GM18505 (cell line): ENCODE measurements around the gene TUSC1.
"Not testable (repeated sequence)": the region's sequence is repeated elsewhere in the genome, so short reads cannot be mapped to it uniquely, and the experiment has no call there.

Experiments
- ATAC-seq: cut with Tn5 transposase; IDR thresholded peaks from one replicate; pipeline ENCODE4 v1.9.1; 2021; ENCODE audit not compliant: unreplicated experiment
- POLR2A ChIP-seq: IDR thresholded peaks from 4 replicates; pipeline ENCODE4 v1.6.1; 2011; ENCODE audit warnings: borderline replicate concordance; ENCODE audit not compliant: insufficient read depth, insufficient read length; ENCODE audit errors: extremely low read depth

Gene TUSC1

GRCh38 chr9:25677301-25678146 lies 720 bp downstream of the TUSC1 start:
- peak; percentile 53 for ATAC-seq
- TF ChIP-seq POLR2A, result no peak

DNA sequence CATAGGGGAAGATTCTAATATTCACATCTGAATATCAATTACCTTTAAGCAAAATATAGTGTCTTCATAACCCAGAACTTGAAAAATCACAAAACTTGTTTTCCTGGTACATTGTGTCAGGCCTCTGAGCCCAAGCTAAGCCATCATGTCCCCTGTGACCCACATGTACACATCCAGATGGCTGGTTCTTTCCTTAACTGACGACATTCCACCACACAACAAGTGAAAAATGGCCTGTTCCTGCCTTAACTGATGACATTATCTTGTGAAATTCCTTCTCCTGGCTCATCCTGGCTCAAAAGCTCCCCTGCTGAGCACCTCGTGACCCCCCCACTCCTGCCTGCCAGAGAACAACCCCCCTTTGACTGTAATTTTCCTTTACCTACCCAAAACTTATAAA lies 2.4 kb downstream of the TUSC1 start:
- ATAC-seq, result not testable (repeated sequence)

GRCh38 chr9:25658571-25658970 lies 19.7 kb downstream of the TUSC1 start:
- no peak for ATAC-seq
- TF ChIP-seq POLR2A, result no peak

DNA sequence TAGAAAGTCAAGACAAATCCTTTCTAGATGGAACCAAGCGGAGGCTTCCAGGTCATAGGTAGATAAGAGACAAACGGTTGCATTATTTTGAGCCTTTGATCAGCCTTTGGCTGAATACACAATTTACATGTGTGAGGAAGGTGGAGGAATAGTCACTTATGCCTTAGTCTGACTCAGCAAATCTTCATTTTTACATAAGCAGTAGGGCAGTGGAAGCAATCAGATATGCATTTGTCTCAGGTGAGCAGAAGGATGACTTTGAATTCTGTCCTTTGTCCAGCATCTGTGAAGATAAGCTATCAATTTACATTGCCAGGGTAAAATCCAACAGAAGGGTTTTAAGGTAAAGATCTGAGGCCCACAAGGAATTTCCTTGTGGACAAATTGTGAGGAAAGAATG lies 23.8 kb downstream of the TUSC1 start:
- ATAC-seq, result no peak
- TF ChIP-seq POLR2A, result no peak

DNA sequence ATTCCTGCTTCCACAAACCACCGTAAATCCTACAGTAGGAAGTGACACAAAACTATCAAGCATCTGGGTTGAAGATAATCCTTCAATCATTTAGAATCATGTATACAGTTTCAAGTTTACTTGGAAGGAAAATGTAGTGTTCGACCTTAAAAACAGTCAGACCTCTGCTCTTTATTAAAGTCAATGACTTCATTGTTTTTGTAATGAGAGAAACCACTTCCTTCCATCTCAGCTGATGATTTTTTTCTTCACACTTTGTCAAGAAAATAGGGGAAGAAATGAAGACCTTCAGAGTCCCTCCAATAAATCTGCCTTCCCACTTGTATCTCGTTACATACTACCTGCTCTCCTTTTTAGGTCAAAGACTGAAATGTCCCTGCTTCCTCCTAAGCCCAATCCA lies 30.1 kb downstream of the TUSC1 start:
- ATAC-seq, result no peak
- TF ChIP-seq POLR2A, result no peak

- ATAC-seq, result no peak
- no peak for TF ChIP-seq POLR2A
Observed at GRCh38 chr9:25636026-25636425, 42.2 kb downstream of the TUSC1 start.

DNA sequence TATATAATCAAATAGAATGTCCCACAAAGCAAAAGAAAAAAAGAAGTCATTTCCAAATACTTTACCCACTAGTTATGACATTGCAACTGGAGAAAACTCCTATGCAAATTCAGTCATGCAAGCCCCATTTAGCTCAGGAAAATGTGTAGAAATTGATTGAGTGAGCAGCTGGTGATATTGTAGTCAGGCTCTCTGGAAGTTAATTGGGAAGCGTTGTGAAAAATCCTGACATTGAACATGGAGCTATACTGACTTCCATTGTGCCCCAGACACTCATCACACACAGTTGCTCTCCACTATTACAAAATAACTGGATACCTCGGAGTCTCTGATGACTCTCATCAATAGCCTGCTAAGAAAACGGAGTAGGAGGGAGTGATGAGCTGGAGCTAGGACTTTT lies 49.0 kb downstream of the TUSC1 start:
- TF ChIP-seq POLR2A, result no peak
- no peak for ATAC-seq
